H9 (cell line): Measurements from ENCODE around the gene RNU7-1. TPM values are rescaled to one million over a fixed set of nuclear protein-coding genes. Genes with fewer than 3 reads are reported as not detected.

Source experiments
- DNase-seq: peaks from one replicate; pipeline ENCODE4 v3.0.0-alpha.2; 2017
- H2AFZ ChIP-seq: one replicate; pipeline ENCODE4 v1.6.1; 2013; ENCODE audit warnings: mild to moderate bottlenecking, low read length, control low read depth, moderate library complexity
- H2AK5ac ChIP-seq: 2 replicates; pipeline ENCODE4 v1.6.1; 2013; ENCODE audit warnings: low read length, control low read depth, mixed read lengths; ENCODE audit not compliant: insufficient read length
- H2BK120ac ChIP-seq: one replicate; pipeline ENCODE4 v1.6.1; 2013; ENCODE audit warnings: low read depth, mild to moderate bottlenecking, low read length, control low read depth, inconsistent platforms; ENCODE audit not compliant: poor library complexity, severe bottlenecking
- H2BK12ac ChIP-seq: 2 replicates; pipeline ENCODE4 v1.6.1; 2013; ENCODE audit warnings: low read length, control low read depth, mixed read lengths, low read depth; ENCODE audit not compliant: insufficient read length
- H2BK15ac ChIP-seq: 2 replicates; pipeline ENCODE4 v1.6.1; 2013; ENCODE audit warnings: low read depth, low read length, control low read depth
- H2BK20ac ChIP-seq: one replicate; pipeline ENCODE4 v1.6.1; 2013; ENCODE audit warnings: low read depth, mild to moderate bottlenecking, low read length, control low read depth, inconsistent platforms; ENCODE audit not compliant: poor library complexity, severe bottlenecking
- H2BK5ac ChIP-seq: 2 replicates; pipeline ENCODE4 v1.6.1; 2013; ENCODE audit warnings: low read length, control low read depth, mixed read lengths; ENCODE audit not compliant: insufficient read length
- H3K14ac ChIP-seq: 2 replicates; pipeline ENCODE4 v1.6.1; 2013; ENCODE audit warnings: low read length, control low read depth; ENCODE audit not compliant: insufficient read depth
- H3K18ac ChIP-seq: 2 replicates; pipeline ENCODE4 v1.6.1; 2013; ENCODE audit warnings: low read depth, mild to moderate bottlenecking, mixed read lengths, low read length, control low read depth; ENCODE audit not compliant: insufficient read length
- H3K23ac ChIP-seq: 2 replicates; pipeline ENCODE4 v1.6.1; 2013; ENCODE audit warnings: low read length, control low read depth, mixed read lengths, low read depth; ENCODE audit not compliant: insufficient read length
- H3K23me2 ChIP-seq: 2 replicates; pipeline ENCODE4 v1.6.1; 2013; ENCODE audit warnings: low read depth, mild to moderate bottlenecking, mixed read lengths, low read length, control low read depth; ENCODE audit not compliant: insufficient read length, poor library complexity, severe bottlenecking
- H3K27ac ChIP-seq: 2 replicates; pipeline ENCODE4 v1.5.1; 2013; ENCODE audit warnings: low read length, control low read depth, mixed read lengths, low read depth; ENCODE audit not compliant: insufficient read length
- H3K27me3 ChIP-seq: 2 replicates; pipeline ENCODE4 v1.6.1; 2013; ENCODE audit warnings: low read length, control low read depth, inconsistent platforms; ENCODE audit not compliant: insufficient read depth
- H3K4ac ChIP-seq: 2 replicates; pipeline ENCODE4 v1.6.1; 2013; ENCODE audit warnings: low read depth, mild to moderate bottlenecking, control low read depth, inconsistent platforms, low read length, moderate library complexity
- H3K4me1 ChIP-seq: 2 replicates; pipeline ENCODE4 v1.6.1; 2013; ENCODE audit warnings: low read length, control low read depth, inconsistent platforms; ENCODE audit not compliant: insufficient read depth
- H3K4me2 ChIP-seq: 2 replicates; pipeline ENCODE4 v1.6.1; 2013; ENCODE audit warnings: low read length, control low read depth, mixed read lengths; ENCODE audit not compliant: insufficient read length, insufficient read depth
- H3K56ac ChIP-seq: 2 replicates; pipeline ENCODE4 v1.6.1; 2013; ENCODE audit warnings: low read depth, mild to moderate bottlenecking, mixed read lengths, low read length, control low read depth; ENCODE audit not compliant: insufficient read length
- H3K79me1 ChIP-seq: 2 replicates; pipeline ENCODE4 v1.6.1; 2013; ENCODE audit warnings: low read depth, mild to moderate bottlenecking, moderate library complexity, low read length, control low read depth, inconsistent platforms; ENCODE audit not compliant: insufficient read depth, poor library complexity, severe bottlenecking
- H3K79me2 ChIP-seq: 2 replicates; pipeline ENCODE4 v1.6.1; 2013; ENCODE audit warnings: low read length, control low read depth, inconsistent platforms; ENCODE audit not compliant: insufficient read depth
- H3K9ac ChIP-seq: 2 replicates; pipeline ENCODE4 v1.6.1; 2013; ENCODE audit warnings: low read length, control low read depth, mixed read lengths; ENCODE audit not compliant: insufficient read length; ENCODE audit errors: extremely low read depth
- H3K9me3 ChIP-seq: one replicate; pipeline ENCODE4 v1.6.1; 2013; ENCODE audit warnings: low read depth, low read length, inconsistent platforms; ENCODE audit not compliant: control insufficient read depth
- H3T11ph ChIP-seq: one replicate; pipeline ENCODE4 v1.6.1; 2013; ENCODE audit warnings: mild to moderate bottlenecking, low read length, control low read depth, inconsistent platforms
- H4K20me1 ChIP-seq: one replicate; pipeline ENCODE4 v1.6.1; 2013; ENCODE audit not compliant: control insufficient read depth, insufficient read length, insufficient read depth
- H4K5ac ChIP-seq: 2 replicates; pipeline ENCODE4 v1.6.1; 2013; ENCODE audit warnings: low read depth, mild to moderate bottlenecking, mixed read lengths, low read length, control low read depth; ENCODE audit not compliant: insufficient read length
- H4K8ac ChIP-seq: replicated peaks from 2 replicates; pipeline ENCODE4 v1.6.1; 2013; ENCODE audit warnings: low read length, control low read depth, mixed read lengths, low read depth; ENCODE audit not compliant: insufficient read length
- H4K91ac ChIP-seq: 2 replicates; pipeline ENCODE4 v1.6.1; 2013; ENCODE audit warnings: low read depth, mild to moderate bottlenecking, moderate library complexity, mixed read lengths, low read length, control low read depth; ENCODE audit not compliant: insufficient read length
- H3K27ac Mint-ChIP-seq, 3 experiments: 2 replicates in 2 of 3; 3 replicates in 1 of 3; pipeline ENCODE4 v1.8.0; 2020 to 2021; ENCODE audit warnings: mixed read lengths in 3 of 3, mild to moderate bottlenecking in 1 of 3, moderate library complexity in 1 of 3
- H3K27me3 Mint-ChIP-seq: 2 replicates; pipeline ENCODE4 v1.8.0; 2021; ENCODE audit warnings: low read depth, mild to moderate bottlenecking, moderate library complexity, mixed read lengths
- H3K36me3 Mint-ChIP-seq, 3 experiments: 2 replicates in 2 of 3; 3 replicates in 1 of 3; pipeline ENCODE4 v1.8.0; 2020 to 2021; ENCODE audit warnings: low read depth in 3 of 3, mixed read lengths in 3 of 3; ENCODE audit not compliant: insufficient read depth in 1 of 3
- H3K4me1 Mint-ChIP-seq, 2 experiments: 2 replicates each; pipeline ENCODE4 v1.8.0; 2020; ENCODE audit warnings: mixed read lengths in 2 of 2
- H3K4me3 Mint-ChIP-seq, 2 experiments: 2 replicates in 1 of 2; 3 replicates in 1 of 2; pipeline ENCODE4 v1.8.0; 2020 to 2021; ENCODE audit warnings: mild to moderate bottlenecking in 2 of 2, mixed read lengths in 2 of 2, moderate library complexity in 1 of 2
- H3K9me3 Mint-ChIP-seq, 2 experiments: 2 replicates in 1 of 2; 3 replicates in 1 of 2; pipeline ENCODE4 v1.8.0; 2020; ENCODE audit warnings: mild to moderate bottlenecking in 2 of 2, mixed read lengths in 2 of 2, moderate library complexity in 1 of 2
- CTCF ChIP-seq: fragments of 200-600 bp; sonication (generic); conservative IDR thresholded peaks from 3 replicates; pipeline ENCODE4 v1.8.0; 2021; ENCODE audit warnings: antibody characterized with exemption, mild to moderate bottlenecking
- WGBS: extraction: QIAGEN DNeasy Blood & Tissue Kit; methylation state at CpG from one replicate; pipeline ENCODE4 v1.1.7; 2013; ENCODE audit warnings: missing lambda C conversion rate, low lambda C conversion rate, mixed read lengths; ENCODE audit not compliant: insufficient read length; ENCODE audit errors: extremely low coverage; 5-methylcytosine and 5-hydroxymethylcytosine counted together
- total RNA-seq: library from RNA; stranded (reverse); gene quantifications from 2 replicates; pipeline ENCODE4 v1.2.1, GENCODE V29; 2021

Gene RNU7-1
- total RNA-seq, 1 experiment from 2014 or later, result not detected

GRCh38 chr12:6956021-6956727, 12.6 kb downstream of the RNU7-1 start:
- WGBS, result no CpG with 5 or more reads among the region's 28 CpGs

More at GRCh38 chr12:6956021-6956727, 12.6 kb downstream of the RNU7-1 start:
- Mint-ChIP-seq H3K27ac (no peak overlapping the region), H3K4me3 (no peak overlapping the region), H3K9me3 (no peaks in the 10 kb centered on the region), H3K36me3 (peaks cover 0 to 6% (median 0%) of the 10 kb centered on the region in 3 experiments; a peak in 4 of 7 replicates), H3K4me1 (peaks cover 23 to 37% of the 10 kb centered on the region in 2 experiments), H3K27me3 (no peaks in the 10 kb centered on the region; the same call in 1 of the 2 replicates)
- Histone ChIP-seq H2BK120ac (no peak overlapping the region), H3K23ac (no peak overlapping the region), H3K4me1 (peaks cover 2% of the 10 kb centered on the region; the same call in 1 of the 2 replicates), H3K4me2 (no peak overlapping the region), H2AK5ac (no peak overlapping the region), H3K18ac (no peak overlapping the region), H2BK5ac (no peak overlapping the region), H2BK12ac (no peak overlapping the region), H2AFZ (no peak overlapping the region), H3K56ac (no peak overlapping the region), H3K9me3 (no peaks in the 10 kb centered on the region), H2BK15ac (no peak overlapping the region), H3T11ph (no peak overlapping the region), H3K23me2 (peaks cover under 1% of the 10 kb centered on the region), H4K8ac (no peak overlapping the region), H3K27ac (no peak overlapping the region), H3K9ac (no peak overlapping the region), H2BK20ac (no peak overlapping the region), H3K4ac (no peak overlapping the region), H3K79me1 (no peaks in the 10 kb centered on the region), H4K20me1 (no peaks in the 10 kb centered on the region), H3K14ac (no peak overlapping the region), H4K5ac (no peak overlapping the region), H4K91ac (no peak overlapping the region), H3K79me2 (no peaks in the 10 kb centered on the region), H3K27me3 (no peaks in the 10 kb centered on the region)
- DNase-seq, result no peak
- TF ChIP-seq CTCF, result no peak
